ENCODE results near the gene ADGRG3.

Gene ADGRG3

GRCh38 chr16:57639172-57639887 lies 28.8 kb upstream of the ADGRG3 start:
- peaks cover 4% of the 10 kb centered on the region; the same call in 1 of the 2 replicates for H3K4me1 ChIP-seq (ENCODE audit: control insufficient read depth, low read length)
- H3K27me3 ChIP-seq (ENCODE audit: control insufficient read depth, low read length) = peaks cover 49% of the 10 kb centered on the region
- no peaks in the 10 kb centered on the region; the same call in 1 of the 2 replicates for H3K9me3 ChIP-seq (ENCODE audit: control insufficient read depth, insufficient read depth, low read length)
- H3K4me2 ChIP-seq (ENCODE audit: low read length) = no peak overlapping the region
- no peak for TF ChIP-seq CTCF (IDR thresholded peaks at IDR 0.05; ENCODE audit: low read depth, low read length, poor library complexity, severe bottlenecking)
- TF ChIP-seq EZH2phosphoT487 (IDR thresholded peaks at IDR 0.05; ENCODE audit: borderline replicate concordance, low read length) = no peak
- no peaks in the 10 kb centered on the region for H3K36me3 ChIP-seq (ENCODE audit: control insufficient read depth, low read length)
- no peak overlapping the region for H3K27ac ChIP-seq (ENCODE audit: low read depth, low read length)
- no peaks in the 10 kb centered on the region for H3F3A ChIP-seq (ENCODE audit: control insufficient read depth, insufficient read depth)
- H4K20me1 ChIP-seq (ENCODE audit: control insufficient read depth, insufficient read depth, low read depth, low read length) = peaks cover 8% of the 10 kb centered on the region; the same call in 1 of the 2 replicates
- no peak overlapping the region for H3K4me3 ChIP-seq (ENCODE audit: low read length)
- H3K79me2 ChIP-seq (ENCODE audit: control insufficient read depth, low read length) = no peaks in the 10 kb centered on the region
- no peaks in the 10 kb centered on the region for H3K9me2 ChIP-seq (replicated peaks; ENCODE audit: control insufficient read depth, low read length)

GRCh38 chr16:57640185-57640584 lies 27.9 kb upstream of the ADGRG3 start:
- Histone ChIP-seq H3K4me2 (ENCODE audit: low read length) (no peak overlapping the region), H3K27me3 (ENCODE audit: control insufficient read depth, low read length) (peaks cover 43% of the 10 kb centered on the region), H3K9me2 (replicated peaks; ENCODE audit: control insufficient read depth, low read length) (no peaks in the 10 kb centered on the region), H3K27ac (ENCODE audit: low read depth, low read length) (no peak overlapping the region), H4K20me1 (ENCODE audit: control insufficient read depth, insufficient read depth, low read depth, low read length) (peaks cover 8% of the 10 kb centered on the region; the same call in 1 of the 2 replicates), H3K79me2 (ENCODE audit: control insufficient read depth, low read length) (no peaks in the 10 kb centered on the region), H3K4me1 (ENCODE audit: control insufficient read depth, low read length) (peaks cover 4% of the 10 kb centered on the region; the same call in 1 of the 2 replicates), H3F3A (ENCODE audit: control insufficient read depth, insufficient read depth) (no peaks in the 10 kb centered on the region), H3K9me3 (ENCODE audit: control insufficient read depth, insufficient read depth, low read length) (no peaks in the 10 kb centered on the region; the same call in 1 of the 2 replicates), H3K4me3 (ENCODE audit: low read length) (no peak overlapping the region), H3K36me3 (ENCODE audit: control insufficient read depth, low read length) (no peaks in the 10 kb centered on the region)
- TF ChIP-seq EZH2phosphoT487 (IDR thresholded peaks at IDR 0.05; ENCODE audit: borderline replicate concordance, low read length) = no peak
- no peak for TF ChIP-seq CTCF (IDR thresholded peaks at IDR 0.05; ENCODE audit: low read depth, low read length, poor library complexity, severe bottlenecking)

- Histone ChIP-seq H3K27me3 (ENCODE audit: control insufficient read depth, low read length) (peaks cover 43% of the 10 kb centered on the region), H3K9me2 (replicated peaks; ENCODE audit: control insufficient read depth, low read length) (no peaks in the 10 kb centered on the region), H3K27ac (ENCODE audit: low read depth, low read length) (no peak overlapping the region), H4K20me1 (ENCODE audit: control insufficient read depth, insufficient read depth, low read depth, low read length) (peaks cover 8% of the 10 kb centered on the region; the same call in 1 of the 2 replicates), H3F3A (ENCODE audit: control insufficient read depth, insufficient read depth) (no peaks in the 10 kb centered on the region), H3K4me3 (ENCODE audit: low read length) (no peak overlapping the region), H3K9me3 (ENCODE audit: control insufficient read depth, insufficient read depth, low read length) (no peaks in the 10 kb centered on the region; the same call in 1 of the 2 replicates), H3K79me2 (ENCODE audit: control insufficient read depth, low read length) (no peaks in the 10 kb centered on the region), H3K36me3 (ENCODE audit: control insufficient read depth, low read length) (no peaks in the 10 kb centered on the region), H3K4me2 (ENCODE audit: low read length) (no peak overlapping the region), H3K4me1 (ENCODE audit: control insufficient read depth, low read length) (peaks cover 4% of the 10 kb centered on the region; the same call in 1 of the 2 replicates)
- TF ChIP-seq CTCF (IDR thresholded peaks at IDR 0.05; ENCODE audit: low read depth, low read length, poor library complexity, severe bottlenecking) (no peak), EZH2phosphoT487 (IDR thresholded peaks at IDR 0.05; ENCODE audit: borderline replicate concordance, low read length) (no peak)
These were observed 27.5 kb upstream of the ADGRG3 start for GRCh38 chr16:57640612-57641011.

Measured in DOHH2 (cell line).